ENCODE data around the gene SHKBP1. TPM values are rescaled to one million over a fixed set of nuclear protein-coding genes. Genes with fewer than 3 reads are reported as not detected.

SHKBP1 gene
- total and polyA plus RNA-seq, 9 of the 15 experiments (the other 6 are each of a cell fraction or from before 2014, with no cell fraction given) = 1.2 to 58.1 (median 22.3) TPM

DNA sequence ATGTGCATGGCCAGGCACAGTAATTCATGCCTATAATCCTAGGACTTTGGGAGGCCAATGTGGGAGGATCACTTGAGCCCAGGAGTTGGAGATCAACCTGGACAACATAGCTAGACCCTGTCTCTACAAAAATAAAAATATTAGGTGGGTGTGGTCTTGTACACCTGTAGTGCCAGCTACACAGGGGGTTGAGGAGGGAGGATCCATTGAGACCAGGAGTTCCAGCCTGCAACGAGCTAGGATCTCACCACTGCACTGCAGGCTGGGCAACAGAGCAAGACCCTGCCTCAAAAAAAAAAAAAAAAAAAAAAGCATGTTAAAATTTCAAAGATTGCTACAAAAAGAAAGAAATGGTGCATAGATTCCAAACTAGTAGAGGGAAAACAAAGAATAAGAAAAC lies 61.7 kb downstream of the SHKBP1 start:
- ChIA-PET CTCF (ENCODE audit: low intra/inter-chr PET ratio) (no interaction called here), POLR2A (interaction anchor here (0.6 to 0.7 kb wide), 3 partner anchors 36 to 1096 kb away, joined by 3 to 4 read pairs (median 4); no protein-coding TSS in a partner anchor)
- ATAC-seq = no peak
- Histone ChIP-seq H3K4me2 (ENCODE audit: insufficient read depth, low read length) (no peak overlapping the region), H3K79me2 (ENCODE audit: control insufficient read depth, insufficient read depth, low read length) (no peaks in the 10 kb centered on the region), H3K36me3 (ENCODE audit: control insufficient read depth, insufficient read depth, low read length) (no peaks in the 10 kb centered on the region), H4K20me1 (replicated peaks; ENCODE audit: control insufficient read depth, insufficient read depth, low read length) (no peaks in the 10 kb centered on the region), H3K9me3 (replicated peaks; ENCODE audit: control insufficient read depth, insufficient read depth, low read depth, low read length) (no peaks in the 10 kb centered on the region), H3K4me1 (replicated peaks in 1 of 2; ENCODE audit: control insufficient read depth in 2 of 2, insufficient read depth in 2 of 2, low read length in 2 of 2) (peaks cover 9 to 26% of the 10 kb centered on the region in 2 experiments; a peak in 4 of 5 replicates), H2AFZ (ENCODE audit: low read depth, low read length) (no peak overlapping the region), H3K4me3 (no peak overlapping the region), H3K27ac (ENCODE audit: extremely low read depth, low read depth, low read length) (no peak overlapping the region), H3K9ac (ENCODE audit: insufficient read depth in 1 of 2, low read depth in 2 of 2, low read length in 2 of 2) (no peak overlapping the region), H3K9me1 (ENCODE audit: control insufficient read depth, insufficient read depth, low read length) (no peaks in the 10 kb centered on the region), H3K27me3 (ENCODE audit: control insufficient read depth in 2 of 2, insufficient read depth in 2 of 2, low read length in 2 of 2) (no peaks in the 10 kb centered on the region)
- 10% methylated on average over 1 of the region's 1 CpG for WGBS (ENCODE audit: insufficient coverage, low coverage, missing lambda C conversion rate)
- FAIRE-seq = no peak
- no peak for TF ChIP-seq SMAD1 (IDR thresholded peaks at IDR 0.05; ENCODE audit: low read depth, low read length, partially characterized antibody)
- peak; percentile 98 for TF ChIP-seq ZNF121 (CRISPR knock-in tag; conservative IDR thresholded peaks at IDR 0.05)
- no peak for TF ChIP-seq ARID1B (IDR thresholded peaks at IDR 0.05)
- peak; percentile 28 for TF ChIP-seq RBM25 (IDR thresholded peaks at IDR 0.05; ENCODE audit: low read depth, low read length, severe bottlenecking)
- no peak for TF ChIP-seq EWSR1 (IDR thresholded peaks at IDR 0.05; ENCODE audit: borderline replicate concordance, low read depth, partially characterized antibody)
- TF ChIP-seq, protein P1, sequence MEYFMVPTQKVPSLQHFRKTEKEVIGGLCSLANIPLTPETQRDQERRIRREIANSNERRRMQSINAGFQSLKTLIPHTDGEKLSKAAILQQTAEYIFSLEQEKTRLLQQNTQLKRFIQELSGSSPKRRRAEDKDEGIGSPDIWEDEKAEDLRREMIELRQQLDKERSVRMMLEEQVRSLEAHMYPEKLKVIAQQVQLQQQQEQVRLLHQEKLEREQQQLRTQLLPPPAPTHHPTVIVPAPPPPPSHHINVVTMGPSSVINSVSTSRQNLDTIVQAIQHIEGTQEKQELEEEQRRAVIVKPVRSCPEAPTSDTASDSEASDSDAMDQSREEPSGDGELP (CRISPR knock-in tag; IDR thresholded peaks at IDR 0.05; ENCODE audit: borderline replicate concordance) = no peak
- TF ChIP-seq, protein P2, sequence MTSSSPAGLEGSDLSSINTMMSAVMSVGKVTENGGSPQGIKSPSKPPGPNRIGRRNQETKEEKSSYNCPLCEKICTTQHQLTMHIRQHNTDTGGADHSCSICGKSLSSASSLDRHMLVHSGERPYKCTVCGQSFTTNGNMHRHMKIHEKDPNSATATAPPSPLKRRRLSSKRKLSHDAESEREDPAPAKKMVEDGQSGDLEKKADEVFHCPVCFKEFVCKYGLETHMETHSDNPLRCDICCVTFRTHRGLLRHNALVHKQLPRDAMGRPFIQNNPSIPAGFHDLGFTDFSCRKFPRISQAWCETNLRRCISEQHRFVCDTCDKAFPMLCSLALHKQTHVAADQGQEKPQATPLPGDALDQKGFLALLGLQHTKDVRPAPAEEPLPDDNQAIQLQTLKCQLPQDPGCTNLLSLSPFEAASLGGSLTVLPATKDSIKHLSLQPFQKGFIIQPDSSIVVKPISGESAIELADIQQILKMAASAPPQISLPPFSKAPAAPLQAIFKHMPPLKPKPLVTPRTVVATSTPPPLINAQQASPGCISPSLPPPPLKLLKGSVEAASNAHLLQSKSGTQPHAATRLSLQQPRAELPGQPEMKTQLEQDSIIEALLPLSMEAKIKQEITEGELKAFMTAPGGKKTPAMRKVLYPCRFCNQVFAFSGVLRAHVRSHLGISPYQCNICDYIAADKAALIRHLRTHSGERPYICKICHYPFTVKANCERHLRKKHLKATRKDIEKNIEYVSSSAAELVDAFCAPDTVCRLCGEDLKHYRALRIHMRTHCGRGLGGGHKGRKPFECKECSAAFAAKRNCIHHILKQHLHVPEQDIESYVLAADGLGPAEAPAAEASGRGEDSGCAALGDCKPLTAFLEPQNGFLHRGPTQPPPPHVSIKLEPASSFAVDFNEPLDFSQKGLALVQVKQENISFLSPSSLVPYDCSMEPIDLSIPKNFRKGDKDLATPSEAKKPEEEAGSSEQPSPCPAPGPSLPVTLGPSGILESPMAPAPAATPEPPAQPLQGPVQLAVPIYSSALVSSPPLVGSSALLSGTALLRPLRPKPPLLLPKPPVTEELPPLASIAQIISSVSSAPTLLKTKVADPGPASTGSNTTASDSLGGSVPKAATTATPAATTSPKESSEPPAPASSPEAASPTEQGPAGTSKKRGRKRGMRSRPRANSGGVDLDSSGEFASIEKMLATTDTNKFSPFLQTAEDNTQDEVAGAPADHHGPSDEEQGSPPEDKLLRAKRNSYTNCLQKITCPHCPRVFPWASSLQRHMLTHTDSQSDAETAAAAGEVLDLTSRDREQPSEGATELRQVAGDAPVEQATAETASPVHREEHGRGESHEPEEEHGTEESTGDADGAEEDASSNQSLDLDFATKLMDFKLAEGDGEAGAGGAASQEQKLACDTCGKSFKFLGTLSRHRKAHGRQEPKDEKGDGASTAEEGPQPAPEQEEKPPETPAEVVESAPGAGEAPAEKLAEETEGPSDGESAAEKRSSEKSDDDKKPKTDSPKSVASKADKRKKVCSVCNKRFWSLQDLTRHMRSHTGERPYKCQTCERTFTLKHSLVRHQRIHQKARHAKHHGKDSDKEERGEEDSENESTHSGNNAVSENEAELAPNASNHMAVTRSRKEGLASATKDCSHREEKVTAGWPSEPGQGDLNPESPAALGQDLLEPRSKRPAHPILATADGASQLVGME (CRISPR knock-in tag; IDR thresholded peaks at IDR 0.05) = no peak
- TF ChIP-seq TAL1 (IDR thresholded peaks at IDR 0.05) = no peak
- in situ Hi-C loops (cut with MboI) (loop anchor here (5.0 kb wide), 1 partner anchor 331 kb away; no protein-coding TSS in a partner anchor), intact Hi-C loops (cut with micrococcal nuclease) (no loop called here)
- no TSS peak for BruUV-seq (replicated peaks)
- no peak for DNase-seq (ENCODE audit: extremely low read depth in 1 of 4, low spot score in 3 of 4)

Measured in K562 (cell line).